Measurements from ENCODE around the gene ETAA1. TPM values are rescaled to one million over a fixed set of nuclear protein-coding genes. Genes with fewer than 3 reads are reported as not detected.

ETAA1 gene
- total and polyA plus RNA-seq, 10 donors, result 7.2 to 22.9 (median 9.5) TPM

- Histone ChIP-seq H3K9me3 (no peaks in the 10 kb centered on the region), H3K27me3 (replicated peaks in 1 of 7) (no peaks in the 10 kb centered on the region), H3K4me3 (no peak overlapping the region), H3K27ac (no peak overlapping the region), H3K4me1 (peaks cover 0 to 29% (median 18%) of the 10 kb centered on the region in 6 donors), H3K36me3 (no peaks in the 10 kb centered on the region)
- intact Hi-C loops (cut with DNase I; ENCODE audit: low total_unique reads), result no loop called here
- TF ChIP-seq POLR2AphosphoS5 (IDR thresholded peaks at IDR 0.05) (no peak), POLR2A (IDR thresholded peaks at IDR 0.05) (no peak), CTCF (IDR thresholded peaks at IDR 0.05 in 8 of 11, conservative IDR thresholded peaks at IDR 0.05 in 3 of 11) (no peak)
- 94 to 97% (median 95%) methylated on average over 3 of the region's 3 CpGs for WGBS, 5 donors
- no peak for DNase-seq
Measured at GRCh38 chr2:67394734-67395133, 2.4 kb upstream of the ETAA1 start.

DNA sequence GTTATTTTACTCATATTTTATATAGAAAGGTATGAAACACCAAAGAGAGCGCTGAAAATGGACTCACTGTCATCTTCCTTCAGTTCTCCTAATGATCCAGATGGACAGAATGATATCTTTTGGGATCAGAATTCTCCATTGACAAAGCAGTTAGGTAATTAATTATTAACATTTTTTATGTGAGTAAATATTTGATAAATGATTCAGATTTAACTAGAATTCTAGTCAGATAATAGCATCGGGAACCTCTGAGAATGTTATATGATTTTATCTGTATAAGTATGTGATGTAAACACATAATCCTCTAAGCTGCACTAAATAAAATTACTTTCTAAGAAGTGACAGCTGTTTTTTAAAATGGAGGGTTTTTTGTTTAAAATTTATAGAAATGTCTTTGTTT, 2.0 kb downstream of the ETAA1 start:
- no peak for DNase-seq
- Histone ChIP-seq H3K9me3 (no peaks in the 10 kb centered on the region), H3K27ac (no peak overlapping the region), H3K4me1 (peaks cover 0 to 47% (median 21%) of the 10 kb centered on the region in 6 donors), H3K4me3 (no peak overlapping the region), H3K27me3 (replicated peaks in 1 of 7) (no peaks in the 10 kb centered on the region), H3K36me3 (peaks cover 0 to 29% (median under 1%) of the 10 kb centered on the region in 6 donors)
- intact Hi-C loops (cut with DNase I; ENCODE audit: low total_unique reads), result no loop called here
- 93 to 97% (median 94%) methylated on average over 2 of the region's 2 CpGs for WGBS, 5 donors
- TF ChIP-seq CTCF (IDR thresholded peaks at IDR 0.05 in 8 of 11, conservative IDR thresholded peaks at IDR 0.05 in 3 of 11), result no peak
- no peak for TF ChIP-seq POLR2AphosphoS5 (IDR thresholded peaks at IDR 0.05)

GRCh38 chr2:67399831-67400489, 2.8 kb downstream of the ETAA1 start:
- H3K4me3 ChIP-seq, result no peak overlapping the region
- intact Hi-C loops (cut with DNase I; ENCODE audit: low total_unique reads), result no loop called here
- no peak overlapping the region for H3K27ac ChIP-seq
- TF ChIP-seq POLR2AphosphoS5 (IDR thresholded peaks at IDR 0.05), result no peak
- no peak for TF ChIP-seq CTCF (IDR thresholded peaks at IDR 0.05 in 8 of 11, conservative IDR thresholded peaks at IDR 0.05 in 3 of 11)
- no peak for TF ChIP-seq POLR2A (IDR thresholded peaks at IDR 0.05)
- DNase-seq, result no peak
- H3K36me3 ChIP-seq, result peaks cover 0 to 37% (median 6%) of the 10 kb centered on the region in 6 donors
- 55 to 80% (median 71%) methylated on average over 3 of the region's 3 CpGs for WGBS, 5 donors
- no peaks in the 10 kb centered on the region for H3K9me3 ChIP-seq
- peaks cover 0 to 47% (median 21%) of the 10 kb centered on the region in 6 donors for H3K4me1 ChIP-seq
- H3K27me3 ChIP-seq (replicated peaks in 1 of 7), result no peaks in the 10 kb centered on the region

DNA sequence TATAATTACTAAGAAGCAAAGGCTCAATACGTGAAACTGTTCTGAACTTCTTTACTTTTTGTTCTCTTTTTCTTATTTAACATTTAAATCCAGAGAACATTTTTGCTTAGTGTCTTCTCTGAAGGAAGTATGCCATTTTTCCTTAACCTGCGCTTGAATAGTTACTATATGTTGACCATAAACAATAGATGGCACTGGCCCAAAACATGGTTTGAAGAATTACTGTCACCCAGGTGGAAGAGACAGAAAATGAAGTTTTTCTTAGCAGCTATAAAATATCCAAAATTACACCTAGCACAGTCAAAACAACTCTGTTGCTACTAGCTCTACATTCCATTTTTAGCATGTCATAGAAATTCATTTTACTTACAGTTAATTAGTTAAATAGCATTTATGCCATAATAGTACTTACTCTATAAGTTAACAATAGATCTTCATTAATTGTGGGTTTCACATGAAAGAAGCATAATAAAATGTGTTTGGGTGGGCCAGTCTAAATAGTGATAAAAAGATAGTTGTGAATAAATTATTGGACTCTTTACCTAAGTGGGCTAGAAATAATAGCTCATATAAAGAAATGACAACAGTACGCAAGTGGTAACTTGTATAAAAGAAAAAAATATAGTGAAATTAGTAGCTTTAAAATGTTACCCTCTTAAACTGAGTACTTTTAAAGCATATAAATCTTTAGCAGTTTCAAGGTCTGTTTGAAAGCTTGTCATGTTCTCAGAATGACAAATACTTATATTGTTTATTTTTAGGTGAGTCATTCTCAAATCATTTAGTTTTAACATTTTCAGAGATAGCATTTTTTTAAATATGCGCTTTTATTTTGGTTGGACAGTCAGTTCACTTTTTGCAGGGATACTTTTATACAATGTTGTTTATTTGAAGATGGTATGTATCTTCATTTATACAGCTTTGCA, 3.7 kb downstream of the ETAA1 start:
- Histone ChIP-seq H3K4me3 (no peak overlapping the region), H3K27ac (no peak overlapping the region), H3K36me3 (peaks cover 0 to 46% (median 11%) of the 10 kb centered on the region in 6 donors), H3K9me3 (no peaks in the 10 kb centered on the region), H3K4me1 (peaks cover 0 to 47% (median 21%) of the 10 kb centered on the region in 6 donors), H3K27me3 (replicated peaks in 1 of 7) (no peaks in the 10 kb centered on the region)
- intact Hi-C loops (cut with DNase I; ENCODE audit: low total_unique reads), result no loop called here
- 93 to 97% (median 94%) methylated on average over 4 of the region's 4 CpGs for WGBS, 5 donors
- TF ChIP-seq CTCF (IDR thresholded peaks at IDR 0.05 in 8 of 11, conservative IDR thresholded peaks at IDR 0.05 in 3 of 11), result no peak
- TF ChIP-seq POLR2AphosphoS5 (IDR thresholded peaks at IDR 0.05), result no peak
- DNase-seq, result no peak

Data from spleen (tissue), 11 donors.